Measurements from ENCODE around the gene LRP1-AS.

- TF ChIP-seq, protein P1, sequence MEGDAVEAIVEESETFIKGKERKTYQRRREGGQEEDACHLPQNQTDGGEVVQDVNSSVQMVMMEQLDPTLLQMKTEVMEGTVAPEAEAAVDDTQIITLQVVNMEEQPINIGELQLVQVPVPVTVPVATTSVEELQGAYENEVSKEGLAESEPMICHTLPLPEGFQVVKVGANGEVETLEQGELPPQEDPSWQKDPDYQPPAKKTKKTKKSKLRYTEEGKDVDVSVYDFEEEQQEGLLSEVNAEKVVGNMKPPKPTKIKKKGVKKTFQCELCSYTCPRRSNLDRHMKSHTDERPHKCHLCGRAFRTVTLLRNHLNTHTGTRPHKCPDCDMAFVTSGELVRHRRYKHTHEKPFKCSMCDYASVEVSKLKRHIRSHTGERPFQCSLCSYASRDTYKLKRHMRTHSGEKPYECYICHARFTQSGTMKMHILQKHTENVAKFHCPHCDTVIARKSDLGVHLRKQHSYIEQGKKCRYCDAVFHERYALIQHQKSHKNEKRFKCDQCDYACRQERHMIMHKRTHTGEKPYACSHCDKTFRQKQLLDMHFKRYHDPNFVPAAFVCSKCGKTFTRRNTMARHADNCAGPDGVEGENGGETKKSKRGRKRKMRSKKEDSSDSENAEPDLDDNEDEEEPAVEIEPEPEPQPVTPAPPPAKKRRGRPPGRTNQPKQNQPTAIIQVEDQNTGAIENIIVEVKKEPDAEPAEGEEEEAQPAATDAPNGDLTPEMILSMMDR (IDR thresholded peaks at IDR 0.05), result no peak
- no peak for TF ChIP-seq POLR2A (IDR thresholded peaks at IDR 0.05)
These were observed 20.2 kb downstream of the LRP1-AS start for GRCh38 chr12:57127101-57127725.

Data from lower leg skin (tissue), 3 donors.